Breast epithelium (tissue), 3 donors: ENCODE data around the gene DEAF1.

Experiments used
- POLR2AphosphoS5 ChIP-seq, 3 donors: sonication (generic); formaldehyde crosslinking; IDR thresholded peaks; one replicate each; pipeline ENCODE4 v1.6.1; 2017; ENCODE audit warnings: antibody characterized with exemption in 3 of 3
- TF ChIP-seq, protein P1 (sequence below), 3 donors: fragments of 450-650 bp; IDR thresholded peaks; one replicate each; pipeline ENCODE4 v1.5.1; 2016 to 2017; ENCODE audit warnings: antibody characterized with exemption in 3 of 3, mild to moderate bottlenecking in 3 of 3, moderate library complexity in 3 of 3

GRCh38 chr11:699753-700152 lies 4.7 kb upstream of the DEAF1 start:
- TF ChIP-seq, protein P1, sequence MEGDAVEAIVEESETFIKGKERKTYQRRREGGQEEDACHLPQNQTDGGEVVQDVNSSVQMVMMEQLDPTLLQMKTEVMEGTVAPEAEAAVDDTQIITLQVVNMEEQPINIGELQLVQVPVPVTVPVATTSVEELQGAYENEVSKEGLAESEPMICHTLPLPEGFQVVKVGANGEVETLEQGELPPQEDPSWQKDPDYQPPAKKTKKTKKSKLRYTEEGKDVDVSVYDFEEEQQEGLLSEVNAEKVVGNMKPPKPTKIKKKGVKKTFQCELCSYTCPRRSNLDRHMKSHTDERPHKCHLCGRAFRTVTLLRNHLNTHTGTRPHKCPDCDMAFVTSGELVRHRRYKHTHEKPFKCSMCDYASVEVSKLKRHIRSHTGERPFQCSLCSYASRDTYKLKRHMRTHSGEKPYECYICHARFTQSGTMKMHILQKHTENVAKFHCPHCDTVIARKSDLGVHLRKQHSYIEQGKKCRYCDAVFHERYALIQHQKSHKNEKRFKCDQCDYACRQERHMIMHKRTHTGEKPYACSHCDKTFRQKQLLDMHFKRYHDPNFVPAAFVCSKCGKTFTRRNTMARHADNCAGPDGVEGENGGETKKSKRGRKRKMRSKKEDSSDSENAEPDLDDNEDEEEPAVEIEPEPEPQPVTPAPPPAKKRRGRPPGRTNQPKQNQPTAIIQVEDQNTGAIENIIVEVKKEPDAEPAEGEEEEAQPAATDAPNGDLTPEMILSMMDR (IDR thresholded peaks at IDR 0.05): no peak
- no peak for TF ChIP-seq POLR2AphosphoS5 (IDR thresholded peaks at IDR 0.05)
